H1 (cell line): Measurements from ENCODE around the gene DIO3. TPM values are rescaled to one million over a fixed set of nuclear protein-coding genes. Genes with fewer than 3 reads are reported as not detected.

ENCODE experiments used
- CTCF ChIA-PET: fragments of 300-600 bp; sonication (Branson Sonifier 250); formaldehyde crosslinking; loops from one replicate; lab custom pipeline; 2021; ENCODE audit not compliant: partially characterized antibody; lab: Charles Lee
- POLR2A ChIA-PET: fragments of 300-600 bp; sonication (Branson Sonifier 250); formaldehyde crosslinking; loops from one replicate; lab custom pipeline; 2021; ENCODE audit warnings: inconsistent platforms; ENCODE audit not compliant: partially characterized antibody; lab: Charles Lee
- DNase-seq, 2 experiments: peaks; one replicate each; pipeline versions ENCODE4 v3.0.0 to v3.0.0-alpha.2; 2010 to 2022; ENCODE audit warnings: low spot score in 2 of 2, low read depth in 1 of 2, mixed read lengths in 1 of 2
- FAIRE-seq: peaks from 2 replicates; lab custom pipeline; 2011; peaks lifted over from hg19 to GRCh38; lab: Jason Lieb, UNC
- H2AFZ ChIP-seq: 2 replicates; pipeline ENCODE4 v1.8.1; 2012; ENCODE audit warnings: low read length, inconsistent platforms
- H2AK5ac ChIP-seq: 2 replicates; pipeline ENCODE4 v1.6.1; 2013; ENCODE audit warnings: low read depth, low read length
- H2BK120ac ChIP-seq: replicated peaks from 2 replicates; pipeline ENCODE3; 2013; ENCODE audit warnings: low read depth, low read length, inconsistent platforms
- H2BK12ac ChIP-seq: 2 replicates; pipeline ENCODE4 v1.6.1; 2013; ENCODE audit warnings: low read depth, low read length
- H2BK15ac ChIP-seq: 2 replicates; pipeline ENCODE4 v1.6.1; 2013; ENCODE audit warnings: low read length
- H2BK20ac ChIP-seq: 2 replicates; pipeline ENCODE4 v1.6.1; 2013; ENCODE audit warnings: low read length
- H2BK5ac ChIP-seq: 2 replicates; pipeline ENCODE4 v1.6.1; 2013; ENCODE audit warnings: low read depth, low read length
- H3K14ac ChIP-seq: 2 replicates; pipeline ENCODE4 v1.6.1; 2013; ENCODE audit warnings: inconsistent platforms; ENCODE audit not compliant: insufficient read length
- H3K18ac ChIP-seq: 2 replicates; pipeline ENCODE4 v1.6.1; 2013; ENCODE audit warnings: low read length; ENCODE audit errors: extremely low read depth
- H3K23ac ChIP-seq: 2 replicates; pipeline ENCODE4 v1.6.1; 2013; ENCODE audit warnings: inconsistent platforms; ENCODE audit not compliant: insufficient read length
- H3K23me2 ChIP-seq: 2 replicates; pipeline ENCODE4 v1.6.1; 2013; ENCODE audit warnings: low read depth, low read length
- H3K27ac ChIP-seq: 2 replicates; pipeline ENCODE4 v1.6.1; 2011; ENCODE audit warnings: low read depth, low read length, inconsistent platforms
- H3K27me3 ChIP-seq, 4 experiments: replicated peaks in 1 of 4; 1 replicate in 1 of 4; 2 replicates in 3 of 4; pipeline versions ENCODE4 v1.6.1 to v1.8.1; 2011 to 2013; ENCODE audit warnings: low read length in 3 of 4, mild to moderate bottlenecking in 3 of 4, inconsistent platforms in 2 of 4, mixed read lengths in 2 of 4, moderate library complexity in 1 of 4; ENCODE audit not compliant: control insufficient read depth in 3 of 4, insufficient read depth in 3 of 4; ENCODE audit errors: extremely low read depth in 1 of 4
- H3K36me3 ChIP-seq, 4 experiments: 2 replicates each; pipeline versions ENCODE4 v1.6.1 to v1.8.1; 2011 to 2013; ENCODE audit warnings: mild to moderate bottlenecking in 4 of 4, low read length in 3 of 4, moderate library complexity in 2 of 4, control low read depth in 1 of 4, inconsistent platforms in 1 of 4; ENCODE audit not compliant: insufficient read depth in 4 of 4, control insufficient read depth in 2 of 4
- H3K4ac ChIP-seq: replicated peaks from 2 replicates; pipeline ENCODE3; 2013; ENCODE audit warnings: low read length, low read depth, mixed read lengths, inconsistent platforms; ENCODE audit not compliant: insufficient read length
- H3K4me1 ChIP-seq, 4 experiments: replicated peaks in 1 of 4; 1 replicate in 1 of 4; 2 replicates in 3 of 4; pipeline versions ENCODE4 v1.6.1 to v1.8.1; 2011 to 2013; ENCODE audit warnings: low read length in 3 of 4, inconsistent platforms in 2 of 4, mixed read lengths in 1 of 4; ENCODE audit not compliant: insufficient read depth in 4 of 4, control insufficient read depth in 3 of 4
- H3K4me2 ChIP-seq, 2 experiments: 2 replicates each; pipeline versions ENCODE4 v1.6.1 to v1.8.1; 2011 to 2013; ENCODE audit warnings: low read depth in 2 of 2, low read length in 2 of 2, control low read depth in 1 of 2, inconsistent platforms in 1 of 2, mild to moderate bottlenecking in 1 of 2; ENCODE audit not compliant: insufficient read depth in 1 of 2
- H3K4me3 ChIP-seq, 4 experiments: fragments of 200-600, 300-600 bp in 1 of 4; sonication (generic), shearing (Covaris generic), sonication (Bioruptor Twin) in 1 of 4; 2 replicates each; pipeline versions ENCODE4 v1.5.1 to v1.8.1; 2011 to 2016; ENCODE audit warnings: low read length in 4 of 4, low read depth in 3 of 4, control low read depth in 2 of 4, inconsistent platforms in 2 of 4, mild to moderate bottlenecking in 2 of 4, mixed read lengths in 1 of 4, moderate library complexity in 1 of 4; ENCODE audit not compliant: insufficient read depth in 2 of 4; ENCODE audit errors: extremely low read depth in 1 of 4
- H3K56ac ChIP-seq: replicated peaks from 2 replicates; pipeline ENCODE3; 2013; ENCODE audit warnings: low read depth, mild to moderate bottlenecking, mixed read lengths, low read length, inconsistent platforms; ENCODE audit not compliant: insufficient read length
- H3K79me1 ChIP-seq: 2 replicates; pipeline ENCODE4 v1.6.1; 2013; ENCODE audit warnings: low read depth, low read length, control low read depth
- H3K79me2 ChIP-seq, 2 experiments: 2 replicates each; pipeline versions ENCODE4 v1.6.1 to v1.8.1; 2012 to 2013; ENCODE audit warnings: low read length in 2 of 2, mild to moderate bottlenecking in 2 of 2, inconsistent platforms in 1 of 2; ENCODE audit not compliant: insufficient read depth in 2 of 2, control insufficient read depth in 1 of 2
- H3K9ac ChIP-seq, 4 experiments: replicated peaks in 1 of 4; 1 replicate in 1 of 4; 2 replicates in 3 of 4; pipeline versions ENCODE4 v1.6.1 to v1.8.1; 2011 to 2013; ENCODE audit warnings: low read depth in 3 of 4, low read length in 3 of 4, control low read depth in 2 of 4, mild to moderate bottlenecking in 2 of 4, moderate library complexity in 2 of 4, inconsistent platforms in 1 of 4; ENCODE audit errors: extremely low read depth in 1 of 4
- H3K9me3 ChIP-seq, 2 experiments: 2 replicates each; pipeline versions ENCODE4 v1.6.1 to v1.8.1; 2012 to 2013; ENCODE audit warnings: mild to moderate bottlenecking in 2 of 2, moderate library complexity in 2 of 2, control low read depth in 1 of 2, inconsistent platforms in 1 of 2, low read depth in 1 of 2, low read length in 1 of 2, mixed read lengths in 1 of 2; ENCODE audit not compliant: insufficient read depth in 2 of 2
- H4K20me1 ChIP-seq, 2 experiments: replicated peaks in 1 of 2; 2 replicates each; pipeline versions ENCODE3 to v1.8.1; 2011 to 2013; ENCODE audit warnings: inconsistent platforms in 2 of 2, low read length in 2 of 2, mild to moderate bottlenecking in 1 of 2; ENCODE audit not compliant: insufficient read depth in 2 of 2, control insufficient read depth in 1 of 2
- H4K5ac ChIP-seq: 2 replicates; pipeline ENCODE4 v1.6.1; 2013; ENCODE audit warnings: low read length, low read depth, mixed read lengths, inconsistent platforms; ENCODE audit not compliant: insufficient read length
- H4K8ac ChIP-seq: 2 replicates; pipeline ENCODE4 v1.8.0; 2013; ENCODE audit warnings: mild to moderate bottlenecking, moderate library complexity, low read length, inconsistent platforms; ENCODE audit not compliant: insufficient read depth; ENCODE audit errors: extremely low read depth
- H4K91ac ChIP-seq: replicated peaks from 2 replicates; pipeline ENCODE3; 2013; ENCODE audit warnings: low read length, mixed read lengths, inconsistent platforms; ENCODE audit not compliant: insufficient read length
- KDM4A ChIP-seq: IDR thresholded peaks from one replicate; pipeline ENCODE4 v1.7.1; 2012; ENCODE audit warnings: low read depth, mild to moderate bottlenecking, moderate library complexity, low read length, inconsistent platforms; ENCODE audit not compliant: severe bottlenecking
- WGBS, 2 experiments: shearing (Covaris generic) in 1 of 2; methylation state at CpG; one replicate each; pipeline versions ENCODE4 v1.1.6 to v1.1.7; 2013 to 2015; ENCODE audit warnings: low lambda C conversion rate in 2 of 2, mixed read lengths in 2 of 2, inconsistent platforms in 1 of 2, low coverage in 1 of 2, missing lambda C conversion rate in 1 of 2; ENCODE audit not compliant: insufficient replicate concordance in 2 of 2, insufficient coverage in 1 of 2, insufficient read length in 1 of 2; ENCODE audit errors: extremely low coverage in 1 of 2, missing lambda C conversion rate in 1 of 2; 5-methylcytosine and 5-hydroxymethylcytosine counted together
- polyA plus RNA-seq, 7 experiments: library from polyadenylated mRNA; depleted of rRNA in 3 of 7; stranded (reverse) in 5 of 7; unstranded in 2 of 7; fragments of >200 nt in 5 of 7; fragments of 200-250 nt in 2 of 7; gene quantifications; 1 replicate in 5 of 7; 2 replicates in 1 of 7; 4 replicates in 1 of 7; pipeline versions ENCODE4 v1.2.1 to v1.2.3, GENCODE V29; 2011 to 2013; ENCODE audit warnings: missing spikeins in 2 of 7, mixed read lengths in 2 of 7
- total RNA-seq: library from RNA; stranded (reverse); fragmentation: NEBNext Ultra II Directional; extraction: Animal tissue kit (Norgen Biotek cat#: 25700); gene quantifications from 2 replicates; pipeline ENCODE4 v1.2.1, GENCODE V29; 2021
- TF ChIP-seq, protein P1 (sequence below), 3 experiments: IDR thresholded peaks; 1 replicate in 2 of 3; 2 replicates in 1 of 3; pipeline versions ENCODE4 v1.5.1 to v1.6.1; 2011; ENCODE audit warnings: low read length in 3 of 3, mild to moderate bottlenecking in 3 of 3, inconsistent platforms in 2 of 3, low read depth in 1 of 3, moderate library complexity in 1 of 3; ENCODE audit not compliant: insufficient read depth in 1 of 3; ENCODE audit errors: control extremely low read depth in 1 of 3

Gene DIO3
- total and polyA plus RNA-seq, 2 of the 8 experiments (the other 6 are each of a cell fraction or from before 2014, with no cell fraction given) = 0.17 to 0.19 TPM

DNA sequence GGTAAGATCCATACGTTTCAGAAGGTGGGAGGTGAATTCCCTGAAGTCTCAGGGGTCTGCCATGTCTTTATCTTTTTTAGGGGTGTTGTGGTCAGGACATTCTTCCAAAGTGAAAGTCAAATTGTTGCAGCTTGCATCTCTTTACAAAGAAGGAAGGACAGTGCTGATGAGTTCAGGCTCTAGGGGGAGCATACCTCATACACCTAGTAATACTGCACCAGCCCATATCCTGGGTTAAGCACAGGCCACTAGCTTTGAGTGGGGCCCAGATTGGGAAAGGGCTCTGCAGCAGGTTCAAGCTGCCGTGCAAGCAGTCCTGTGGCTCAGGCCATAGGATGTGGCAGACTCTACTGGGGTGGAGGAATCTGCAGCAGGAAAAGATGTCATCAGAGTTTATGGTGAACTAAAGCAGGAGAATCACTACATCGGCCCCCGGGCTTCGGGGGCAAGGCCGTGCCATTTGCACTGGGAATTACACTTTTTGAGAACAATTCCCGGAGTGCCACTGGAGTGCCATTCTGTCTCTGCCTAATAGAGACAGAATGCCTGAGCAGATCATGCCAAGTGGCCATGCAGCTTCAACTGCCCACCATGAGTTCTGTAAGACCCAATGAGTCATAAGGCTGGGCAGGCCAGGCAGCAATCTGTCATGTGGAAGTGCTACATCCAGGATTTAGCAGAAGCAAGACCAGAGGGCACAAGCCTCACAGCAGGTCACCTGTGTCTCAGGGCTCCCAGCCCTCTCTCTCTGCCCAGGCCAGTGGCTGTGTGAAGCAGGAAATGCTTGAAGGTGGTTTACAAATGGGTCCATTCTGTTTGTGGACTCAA lies 32.3 kb downstream of the DIO3 start:
- H2BK12ac ChIP-seq = no peak overlapping the region
- no peak overlapping the region for H2BK5ac ChIP-seq
- H3K79me1 ChIP-seq = no peaks in the 10 kb centered on the region
- no peak overlapping the region for H2BK20ac ChIP-seq
- H3K9ac ChIP-seq = no peak overlapping the region
- no peak for DNase-seq
- H2AFZ ChIP-seq = no peak overlapping the region
- no peak overlapping the region for H2BK15ac ChIP-seq
- H4K20me1 ChIP-seq = no peaks in the 10 kb centered on the region
- H3K4ac ChIP-seq = no peak overlapping the region
- H3K27me3 ChIP-seq = no peaks in the 10 kb centered on the region
- no peak overlapping the region for H3K4me2 ChIP-seq
- no peak overlapping the region for H4K8ac ChIP-seq
- WGBS, 2 experiments = 84% methylated on average over 7 of the region's 7 CpGs; no CpG with 5 or more reads in 1 of the 2 experiments
- no peak overlapping the region for H2BK120ac ChIP-seq
- POLR2A ChIA-PET = no interaction called here
- H3K79me2 ChIP-seq = no peaks in the 10 kb centered on the region
- TF ChIP-seq KDM4A = no peak
- TF ChIP-seq, protein P1, sequence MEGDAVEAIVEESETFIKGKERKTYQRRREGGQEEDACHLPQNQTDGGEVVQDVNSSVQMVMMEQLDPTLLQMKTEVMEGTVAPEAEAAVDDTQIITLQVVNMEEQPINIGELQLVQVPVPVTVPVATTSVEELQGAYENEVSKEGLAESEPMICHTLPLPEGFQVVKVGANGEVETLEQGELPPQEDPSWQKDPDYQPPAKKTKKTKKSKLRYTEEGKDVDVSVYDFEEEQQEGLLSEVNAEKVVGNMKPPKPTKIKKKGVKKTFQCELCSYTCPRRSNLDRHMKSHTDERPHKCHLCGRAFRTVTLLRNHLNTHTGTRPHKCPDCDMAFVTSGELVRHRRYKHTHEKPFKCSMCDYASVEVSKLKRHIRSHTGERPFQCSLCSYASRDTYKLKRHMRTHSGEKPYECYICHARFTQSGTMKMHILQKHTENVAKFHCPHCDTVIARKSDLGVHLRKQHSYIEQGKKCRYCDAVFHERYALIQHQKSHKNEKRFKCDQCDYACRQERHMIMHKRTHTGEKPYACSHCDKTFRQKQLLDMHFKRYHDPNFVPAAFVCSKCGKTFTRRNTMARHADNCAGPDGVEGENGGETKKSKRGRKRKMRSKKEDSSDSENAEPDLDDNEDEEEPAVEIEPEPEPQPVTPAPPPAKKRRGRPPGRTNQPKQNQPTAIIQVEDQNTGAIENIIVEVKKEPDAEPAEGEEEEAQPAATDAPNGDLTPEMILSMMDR (IDR thresholded peaks at IDR 0.05; ENCODE audit: control extremely low read depth in 1 of 3, insufficient read depth in 1 of 3, low read depth in 1 of 3, low read length in 3 of 3) = peak in 1 of 3 experiments; percentile 1; a peak in 1 of 4 replicates
- TF ChIP-seq, all 59 proteins: peak for 1
- no peaks in the 10 kb centered on the region for H3K4me1 ChIP-seq
- no peak overlapping the region for H3K4me3 ChIP-seq
- no peak overlapping the region for H4K5ac ChIP-seq
- H3K36me3 ChIP-seq = no peaks in the 10 kb centered on the region
- FAIRE-seq = no peak
- H3K18ac ChIP-seq = no peak overlapping the region
- no peaks in the 10 kb centered on the region; the same call in 1 of the 2 replicates for H3K23me2 ChIP-seq
- H3K56ac ChIP-seq = no peak overlapping the region
- no peaks in the 10 kb centered on the region for H3K9me3 ChIP-seq
- CTCF ChIA-PET = interaction anchor here (1.3 kb wide), 1 partner anchor 10 kb away, joined by 5 read pairs; no protein-coding TSS in a partner anchor
- H3K27ac ChIP-seq = no peak overlapping the region
- no peak overlapping the region for H2AK5ac ChIP-seq
- no peak overlapping the region for H3K14ac ChIP-seq
- H4K91ac ChIP-seq = no peak overlapping the region
- H3K23ac ChIP-seq = no peak overlapping the region
